GM18519 (cell line): ENCODE data around the gene MGLL.
A peak's percentile ranks its signal among the peaks of the same experiment; 100 is the strongest.

Source experiments
- ATAC-seq: cut with Tn5 transposase; IDR thresholded peaks from one replicate; pipeline ENCODE4 v1.9.1; 2021; ENCODE audit warnings: mild to moderate bottlenecking, moderate library complexity; ENCODE audit not compliant: unreplicated experiment, low FRiP score

Gene MGLL

GRCh38 chr3:127791221-127791913 is 30.9 kb downstream of the MGLL start:
- ATAC-seq: peak; percentile 83

DNA sequence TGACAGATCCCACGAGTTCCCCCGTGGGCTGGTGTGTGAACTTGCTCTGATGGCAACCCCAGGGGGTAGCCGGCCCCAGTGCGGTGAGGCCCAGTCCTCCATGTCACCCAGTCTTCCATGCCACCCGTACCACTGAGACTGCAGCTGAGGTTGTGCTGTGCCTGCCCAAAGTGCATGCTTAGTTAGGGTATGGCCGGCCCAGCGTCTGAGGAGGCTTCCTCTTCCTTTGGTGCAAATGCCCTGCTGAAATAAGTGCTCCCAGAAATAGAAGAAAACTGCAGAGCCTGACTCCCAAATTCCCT is 31.5 kb downstream of the MGLL start:
- no peak for ATAC-seq

DNA sequence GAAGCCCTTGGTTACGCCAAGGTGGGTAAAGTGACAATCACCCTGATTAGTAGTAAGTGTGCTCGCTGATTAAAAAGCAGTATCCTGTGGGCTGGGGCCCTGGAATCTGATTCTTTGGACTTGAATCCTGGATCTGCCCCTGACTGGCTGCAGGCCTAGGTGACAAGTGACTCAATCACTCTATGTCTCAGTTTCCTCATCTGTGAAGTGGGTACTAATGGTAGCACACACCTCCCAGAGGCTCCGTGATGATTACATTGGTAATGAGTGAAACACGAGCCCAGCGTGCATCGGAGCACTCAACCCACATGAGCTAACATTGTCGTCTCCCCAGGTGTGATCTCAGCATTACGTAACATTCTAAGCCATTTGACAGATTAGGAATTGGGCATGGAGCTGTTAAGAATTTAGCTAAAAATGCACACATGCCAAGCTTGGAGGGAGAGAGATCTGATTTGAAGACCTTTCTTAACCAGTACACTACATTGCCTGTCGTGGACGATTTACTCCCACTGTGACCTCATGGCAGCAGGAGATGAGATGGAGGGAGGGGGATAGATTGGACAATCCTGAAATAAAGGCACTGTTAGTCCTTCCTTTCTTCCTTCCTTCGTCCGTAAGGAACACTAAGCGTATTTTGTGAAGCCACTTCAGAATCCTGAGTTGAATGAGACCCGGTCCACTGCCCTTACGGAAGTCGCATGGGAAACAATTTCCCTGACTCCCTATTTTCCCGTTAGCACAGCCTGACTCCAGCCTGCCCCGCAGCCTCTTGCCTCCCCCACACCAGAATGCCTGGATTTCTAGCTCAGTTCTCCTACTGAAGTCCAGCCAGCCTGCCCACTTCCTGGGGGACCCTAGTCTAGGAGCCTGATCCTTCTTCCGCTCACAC is 32.1 kb downstream of the MGLL start:
- ATAC-seq: no peak

DNA sequence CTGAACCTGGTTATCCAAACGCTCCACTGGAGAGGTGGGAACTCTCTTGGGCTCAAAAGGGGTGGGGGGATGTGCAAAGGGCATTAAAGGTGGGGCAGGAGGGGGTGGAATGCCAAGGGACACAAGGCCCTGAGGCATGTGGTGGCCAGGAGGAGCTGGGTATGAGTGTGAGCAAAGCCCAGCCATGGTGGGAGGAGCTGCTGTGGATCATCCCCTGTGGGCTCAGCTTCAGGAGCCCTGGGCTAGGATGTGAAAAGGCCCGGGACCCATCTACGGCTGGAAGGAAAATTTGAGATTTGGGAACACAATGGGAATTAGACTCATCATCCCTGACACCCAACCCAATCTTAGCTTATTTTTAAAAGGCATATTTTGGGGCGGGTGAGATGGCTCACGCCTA is 33.3 kb downstream of the MGLL start:
- no peak for ATAC-seq

DNA sequence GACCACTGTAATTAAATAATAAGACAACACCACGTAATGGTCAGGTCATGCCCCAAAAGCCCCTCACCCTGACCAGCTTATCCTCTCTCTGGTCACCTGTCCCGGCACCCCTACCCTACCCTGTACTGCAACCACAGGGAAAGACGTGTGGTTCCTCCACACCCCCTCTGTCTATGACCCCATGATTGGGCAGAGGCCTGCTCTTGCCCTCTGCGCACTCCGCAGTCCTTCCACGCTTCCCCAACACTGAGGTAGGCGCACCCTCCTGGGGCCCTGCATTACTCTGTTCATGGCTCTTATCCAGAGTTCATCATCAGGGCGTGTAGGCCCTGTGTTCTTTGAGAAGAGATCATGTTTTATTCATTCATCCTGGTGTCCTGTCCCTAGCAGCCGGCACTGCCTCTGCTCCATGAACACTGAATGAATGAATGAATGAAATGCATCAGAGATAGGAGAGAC is 33.8 kb downstream of the MGLL start:
- no peak for ATAC-seq

DNA sequence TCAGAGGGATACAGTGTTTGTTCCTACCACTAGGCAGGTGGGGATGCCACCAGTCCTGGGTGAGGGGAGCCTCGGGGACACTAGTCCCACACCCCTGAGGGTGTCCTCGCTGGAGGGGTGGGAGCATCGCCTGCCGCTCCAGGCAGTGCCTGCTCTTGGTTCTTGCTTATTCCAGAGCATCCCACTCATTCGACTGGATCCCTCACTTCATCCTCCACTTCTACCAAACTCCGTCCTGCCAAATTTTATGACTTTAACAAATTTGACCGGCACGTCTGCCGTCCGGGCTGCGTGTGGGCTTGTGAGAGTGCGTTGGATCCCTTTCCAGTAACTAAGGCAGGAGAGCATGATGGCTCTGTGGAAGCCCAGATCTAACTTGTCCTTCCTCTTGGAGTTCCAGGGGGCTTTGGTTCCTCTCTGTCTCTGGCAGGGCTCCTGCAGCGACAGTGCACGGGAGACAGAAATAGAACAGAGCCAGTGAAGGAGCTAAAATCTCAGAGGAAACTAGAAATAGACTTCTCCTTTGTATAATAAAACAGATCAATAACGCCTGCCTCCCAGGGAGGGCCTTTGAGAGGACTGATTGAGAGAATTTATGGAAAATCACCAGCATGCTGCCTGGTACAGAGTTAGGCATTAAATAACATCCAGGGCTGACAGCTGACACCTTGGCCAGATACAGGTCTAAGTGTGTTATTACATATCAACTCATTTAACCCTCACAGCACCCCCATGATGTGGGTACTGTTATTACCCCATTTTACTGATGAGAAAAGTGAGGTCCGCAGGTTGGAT is 34.5 kb downstream of the MGLL start:
- ATAC-seq: no peak

DNA sequence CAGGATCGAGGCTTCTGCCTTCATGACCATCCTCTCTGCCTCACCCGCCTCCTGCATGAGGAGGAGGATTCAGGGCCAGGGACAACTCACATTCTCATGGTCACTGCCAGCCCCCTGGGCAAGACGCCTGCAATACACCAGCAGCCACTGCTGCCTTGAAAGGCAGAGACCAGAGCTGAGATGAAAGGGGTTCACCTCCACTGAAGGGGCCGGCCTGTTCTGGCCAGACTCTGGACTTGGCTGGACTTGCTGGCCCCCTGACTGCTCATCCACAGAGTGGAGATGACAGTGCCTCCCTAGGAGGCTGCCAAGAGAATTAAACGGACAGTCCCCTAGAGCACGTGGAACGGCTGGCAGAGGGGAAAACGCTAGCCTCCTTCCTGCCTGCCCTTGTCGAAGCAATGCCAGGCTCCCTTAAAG is 35.2 kb downstream of the MGLL start:
- ATAC-seq: no peak

DNA sequence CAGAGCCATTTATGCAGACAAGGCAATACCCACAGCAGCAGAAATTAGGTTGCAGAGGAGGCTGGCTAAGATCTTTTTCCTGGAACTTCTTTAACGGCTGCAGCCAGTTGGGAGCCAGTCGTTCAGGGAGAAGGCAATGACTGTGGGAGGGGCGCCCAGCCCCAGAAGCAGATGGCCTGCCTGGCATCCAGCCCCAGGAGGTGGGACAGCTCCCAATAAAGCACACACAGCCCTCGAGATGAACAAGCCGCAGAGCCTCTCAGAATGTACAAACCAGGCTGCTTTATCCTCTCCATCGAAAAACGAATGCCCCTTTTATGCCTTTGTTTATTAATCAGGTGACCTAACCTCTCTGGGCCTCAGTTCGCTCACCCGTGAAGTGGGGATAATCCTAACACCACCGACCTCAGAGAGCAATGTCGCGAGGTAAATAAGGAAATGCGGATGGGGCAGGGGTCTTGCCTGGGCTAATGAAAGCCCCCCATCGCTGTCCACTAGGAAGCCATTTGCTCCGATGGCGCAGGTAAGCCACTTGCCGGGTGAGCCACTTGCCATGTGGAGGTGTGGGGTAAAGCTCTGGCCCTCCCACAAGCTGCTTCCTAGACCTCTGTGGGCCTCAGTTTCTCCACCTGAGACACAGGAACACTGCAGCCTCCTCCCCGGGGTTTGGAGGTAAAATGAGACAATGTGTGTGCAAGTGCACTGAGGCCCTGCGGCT is 35.8 kb downstream of the MGLL start:
- no peak for ATAC-seq

DNA sequence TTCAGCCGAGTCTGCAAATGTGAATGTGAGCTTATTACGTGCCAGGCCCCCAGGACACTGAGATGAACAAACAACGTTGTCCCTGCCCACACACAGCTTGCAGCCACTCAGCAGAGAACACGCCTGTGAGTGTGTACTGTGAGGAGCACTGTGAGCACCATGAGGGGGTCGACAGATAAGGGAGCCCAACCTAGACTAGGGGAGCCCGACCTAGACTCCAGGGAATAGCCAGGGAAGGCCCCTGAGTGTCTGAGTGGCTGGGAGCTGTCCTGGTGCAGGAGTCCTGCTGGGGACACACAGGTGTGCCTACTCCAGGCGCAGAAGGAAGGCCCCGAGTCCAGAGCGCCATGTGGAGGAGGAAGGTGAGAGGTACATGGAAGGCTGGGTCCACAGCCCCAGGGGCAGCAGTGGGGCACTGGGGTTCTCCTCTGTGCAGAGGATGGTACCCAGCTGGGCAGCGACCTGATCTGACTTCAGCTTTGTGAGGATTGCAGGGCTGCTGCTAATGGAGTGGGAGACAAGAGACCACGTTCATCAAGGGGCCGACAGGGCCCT is 36.5 kb downstream of the MGLL start:
- no peak for ATAC-seq

GRCh38 chr3:127784865-127785710 is 37.2 kb downstream of the MGLL start:
- no peak for ATAC-seq

DNA sequence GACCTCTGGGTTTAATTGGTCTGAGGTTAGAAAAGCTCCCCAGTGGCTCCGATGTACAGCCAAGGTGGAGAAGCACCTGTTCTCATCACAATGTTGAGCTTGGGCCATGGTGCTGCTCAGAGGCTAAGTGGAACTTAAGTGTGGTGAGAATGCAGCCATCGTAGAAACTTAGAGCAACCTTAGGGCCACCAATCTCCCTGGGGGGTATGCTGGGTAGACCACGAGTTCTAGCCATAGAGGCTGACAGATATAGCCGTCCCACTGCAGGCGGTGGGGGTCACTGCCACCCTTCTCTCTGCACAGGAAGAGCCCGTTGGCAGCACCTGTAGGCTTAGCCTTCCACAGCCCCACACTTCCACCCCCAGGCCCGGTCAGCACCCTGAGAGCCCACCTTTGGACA is 38.0 kb downstream of the MGLL start:
- ATAC-seq: no peak

DNA sequence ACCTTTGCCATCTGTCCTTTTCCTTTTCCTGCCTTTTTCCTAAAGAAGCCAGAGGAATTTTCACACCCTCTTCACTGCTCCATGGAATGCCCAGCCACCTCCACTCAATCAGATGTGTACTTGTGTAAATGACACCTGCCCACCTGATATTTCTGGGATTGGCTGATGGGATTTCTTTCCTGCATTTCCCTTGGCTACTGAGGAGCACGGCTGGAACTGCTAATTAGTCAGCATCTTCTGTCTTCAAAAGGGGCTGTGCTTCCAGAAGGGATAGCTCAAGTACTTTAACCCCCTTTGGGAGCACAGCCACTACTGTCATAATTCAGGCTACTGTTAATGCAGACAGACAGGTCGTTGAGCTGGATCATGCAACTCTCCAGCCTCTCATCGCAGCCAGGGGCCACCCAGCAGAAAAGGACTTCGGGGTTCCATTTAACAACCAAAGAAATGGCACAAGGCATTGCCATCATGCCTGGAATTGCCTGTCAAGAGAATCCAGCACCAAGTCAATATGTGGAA is 38.6 kb downstream of the MGLL start:
- no peak for ATAC-seq

DNA sequence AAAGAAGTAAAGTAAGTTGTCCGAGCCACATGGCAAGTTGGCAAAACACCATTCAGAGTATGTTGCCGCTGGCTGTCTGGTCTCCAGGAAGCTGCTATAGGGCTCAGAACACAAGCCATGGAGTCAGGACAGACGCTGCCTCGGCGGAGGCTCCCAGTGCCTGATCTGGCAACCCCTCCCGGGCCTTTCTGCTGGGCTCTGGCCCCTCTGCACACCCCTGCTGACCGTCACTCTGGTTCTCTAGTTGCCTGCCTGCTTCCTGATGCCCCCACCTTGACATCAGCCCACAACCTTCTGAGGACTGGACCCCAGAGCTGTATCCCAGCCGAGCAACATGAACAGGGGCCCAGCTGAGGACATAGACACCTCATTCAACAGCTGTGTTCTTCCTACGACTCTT is 39.1 kb downstream of the MGLL start:
- no peak for ATAC-seq

DNA sequence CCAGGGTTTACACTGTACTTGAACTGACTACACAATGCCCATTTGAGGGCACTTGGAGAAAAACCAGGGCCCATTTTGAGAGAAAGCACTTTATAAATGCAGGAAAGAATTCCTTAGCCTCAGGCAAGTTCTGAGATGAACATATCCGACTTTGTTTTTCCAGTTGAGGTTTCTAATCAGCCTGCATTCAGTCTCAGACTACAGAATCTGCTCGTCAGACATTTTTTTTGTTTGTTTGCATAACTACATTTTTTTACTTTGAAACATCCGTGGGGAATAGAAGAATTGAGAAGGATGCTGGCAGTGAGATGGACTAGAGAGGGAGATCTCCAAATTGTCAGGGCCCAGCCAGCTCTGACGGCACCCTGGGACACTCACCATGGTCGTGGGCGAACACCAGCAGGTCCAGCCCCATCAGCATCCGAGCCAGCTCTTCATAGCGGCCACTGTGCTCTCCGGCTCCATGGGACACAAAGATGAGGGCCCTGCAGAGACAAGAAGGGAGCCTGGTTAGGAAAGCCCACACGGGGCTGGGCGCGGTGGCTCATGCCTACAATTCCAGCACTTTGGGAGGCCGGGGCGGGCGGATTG is 40.8 kb downstream of the MGLL start:
- no peak for ATAC-seq

GRCh38 chr3:127780536-127781400 is 41.5 kb downstream of the MGLL start:
- ATAC-seq: no peak

GRCh38 chr3:127779747-127780146 is 42.6 kb downstream of the MGLL start:
- ATAC-seq: no peak

- no peak for ATAC-seq
Observed at GRCh38 chr3:127777921-127778656, 44.2 kb downstream of the MGLL start.
